ENCODE data around the gene ANKRD63.

ANKRD63 gene

DNA sequence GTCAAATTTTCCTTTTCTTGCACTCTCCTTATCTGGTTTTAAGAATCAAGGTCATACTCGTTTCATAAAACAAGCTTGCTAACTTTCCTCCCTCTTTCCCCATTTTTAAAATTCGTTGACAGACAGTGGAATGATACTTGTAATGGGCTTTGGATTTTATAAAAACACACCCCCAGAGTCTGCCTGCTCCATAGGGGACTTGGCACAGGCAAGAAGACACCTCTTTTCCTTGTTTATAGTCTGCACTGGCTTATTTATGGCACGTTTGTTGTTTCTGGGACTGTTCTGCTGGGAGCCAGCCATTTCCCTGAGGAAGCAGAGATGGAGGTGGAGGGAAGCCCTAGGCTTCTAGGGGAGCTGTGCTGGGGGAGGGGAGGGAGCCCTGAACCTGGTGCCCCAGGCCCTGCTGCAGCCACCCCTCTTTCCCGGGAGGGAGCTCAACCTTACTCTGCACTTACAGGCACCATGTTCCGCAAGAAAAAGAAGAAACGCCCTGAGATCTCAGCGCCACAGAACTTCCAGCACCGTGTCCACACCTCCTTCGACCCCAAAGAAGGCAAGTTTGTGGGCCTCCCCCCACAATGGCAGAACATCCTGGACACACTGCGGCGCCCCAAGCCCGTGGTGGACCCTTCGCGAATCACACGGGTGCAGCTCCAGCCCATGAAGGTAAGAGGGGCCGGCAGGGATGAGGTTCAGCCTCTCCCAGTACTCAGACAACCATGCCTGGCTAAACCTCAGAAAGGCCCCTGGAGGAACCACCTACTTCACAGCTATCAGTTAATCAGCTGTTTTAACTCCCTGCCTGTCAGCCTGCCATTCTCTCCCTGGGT lies 18.3 kb downstream of the ANKRD63 start:
- H3K27ac ChIP-seq, result no peak overlapping the region

DNA sequence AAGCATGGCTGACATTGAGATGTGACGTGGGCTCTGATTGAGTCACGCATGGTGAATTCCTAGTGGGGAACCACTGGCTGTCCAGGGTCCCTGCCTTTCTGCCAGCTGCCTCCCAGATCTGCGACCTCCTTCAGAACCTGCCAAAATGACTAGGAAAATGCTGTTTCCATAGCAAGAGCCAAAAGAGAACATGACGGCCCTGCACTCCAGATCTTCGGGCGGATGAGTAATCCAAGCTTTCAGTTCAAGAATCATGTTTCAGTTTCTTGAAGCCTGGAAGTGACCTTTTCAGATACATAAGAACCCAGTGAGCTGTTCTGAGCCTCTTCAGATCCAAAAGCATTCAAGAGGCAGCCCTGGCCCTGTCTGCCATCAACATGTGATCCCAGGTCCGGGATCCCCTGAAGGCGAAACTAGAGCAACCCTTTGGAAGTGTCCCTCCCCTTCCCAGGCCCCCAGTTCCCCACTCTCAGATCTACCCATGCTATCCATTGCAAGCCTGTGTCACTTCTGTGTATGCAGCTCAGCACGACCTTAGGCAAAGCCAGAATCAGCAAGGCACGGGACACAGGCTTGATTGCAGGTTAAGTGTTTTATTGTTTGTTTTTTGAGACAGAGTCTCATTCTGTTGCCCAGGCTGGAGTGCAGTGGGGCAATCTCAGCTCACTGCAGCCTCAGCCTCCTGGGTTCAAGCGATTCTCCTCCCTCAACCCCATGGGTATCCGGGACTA lies 19.7 kb downstream of the ANKRD63 start:
- TF ChIP-seq, protein P1, sequence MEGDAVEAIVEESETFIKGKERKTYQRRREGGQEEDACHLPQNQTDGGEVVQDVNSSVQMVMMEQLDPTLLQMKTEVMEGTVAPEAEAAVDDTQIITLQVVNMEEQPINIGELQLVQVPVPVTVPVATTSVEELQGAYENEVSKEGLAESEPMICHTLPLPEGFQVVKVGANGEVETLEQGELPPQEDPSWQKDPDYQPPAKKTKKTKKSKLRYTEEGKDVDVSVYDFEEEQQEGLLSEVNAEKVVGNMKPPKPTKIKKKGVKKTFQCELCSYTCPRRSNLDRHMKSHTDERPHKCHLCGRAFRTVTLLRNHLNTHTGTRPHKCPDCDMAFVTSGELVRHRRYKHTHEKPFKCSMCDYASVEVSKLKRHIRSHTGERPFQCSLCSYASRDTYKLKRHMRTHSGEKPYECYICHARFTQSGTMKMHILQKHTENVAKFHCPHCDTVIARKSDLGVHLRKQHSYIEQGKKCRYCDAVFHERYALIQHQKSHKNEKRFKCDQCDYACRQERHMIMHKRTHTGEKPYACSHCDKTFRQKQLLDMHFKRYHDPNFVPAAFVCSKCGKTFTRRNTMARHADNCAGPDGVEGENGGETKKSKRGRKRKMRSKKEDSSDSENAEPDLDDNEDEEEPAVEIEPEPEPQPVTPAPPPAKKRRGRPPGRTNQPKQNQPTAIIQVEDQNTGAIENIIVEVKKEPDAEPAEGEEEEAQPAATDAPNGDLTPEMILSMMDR (conservative IDR thresholded peaks at IDR 0.05), result no peak
- no peak overlapping the region for H3K27ac ChIP-seq

More for the DNA sequence above, 18.3 kb downstream of the ANKRD63 start:
- TF ChIP-seq, protein P1 (conservative IDR thresholded peaks at IDR 0.05), result no peak

DNA sequence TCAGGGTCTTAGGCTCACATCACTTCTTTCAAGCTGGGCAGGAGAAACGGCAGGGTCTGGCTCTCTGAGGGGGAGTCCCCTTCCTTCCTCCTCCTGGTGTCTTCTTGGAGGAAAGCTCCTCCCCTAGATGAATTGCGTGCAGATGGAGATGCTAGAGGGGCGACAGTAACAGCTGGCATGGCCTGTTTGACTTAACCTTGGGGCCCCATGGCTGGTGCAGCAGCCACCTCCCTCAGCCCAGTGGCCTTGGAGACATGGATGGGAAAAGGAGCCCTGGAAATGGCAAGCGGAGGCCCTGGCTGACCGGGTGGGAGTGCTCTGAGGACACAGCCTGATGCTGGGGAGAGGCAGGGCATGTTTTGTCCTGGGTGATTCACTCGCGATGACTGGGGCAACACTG lies 23.8 kb downstream of the ANKRD63 start:
- no peak overlapping the region for H3K27ac ChIP-seq
- TF ChIP-seq, protein P1 (conservative IDR thresholded peaks at IDR 0.05), result no peak

DNA sequence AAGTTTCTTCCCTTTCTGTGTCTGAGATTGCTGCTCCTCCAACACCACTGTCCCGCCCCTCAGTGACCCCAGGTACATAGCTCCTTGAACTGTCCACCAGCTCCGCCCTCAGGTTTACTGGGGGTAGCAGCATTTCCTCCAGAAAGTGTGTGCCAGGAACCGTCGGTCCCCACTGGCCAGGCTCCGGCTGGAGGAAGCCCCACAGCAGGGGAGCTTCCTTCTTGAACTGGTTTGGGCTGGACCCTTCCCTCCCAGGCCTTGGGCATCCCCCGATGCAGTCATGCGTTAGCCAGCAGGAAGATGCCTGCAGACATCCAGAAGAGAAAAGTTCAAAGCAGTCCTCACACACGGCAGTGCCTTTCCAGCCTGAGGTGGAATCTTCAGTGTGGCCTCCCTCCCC lies 24.3 kb downstream of the ANKRD63 start:
- no peak overlapping the region for H3K27ac ChIP-seq
- TF ChIP-seq, protein P1 (conservative IDR thresholded peaks at IDR 0.05), result no peak

DNA sequence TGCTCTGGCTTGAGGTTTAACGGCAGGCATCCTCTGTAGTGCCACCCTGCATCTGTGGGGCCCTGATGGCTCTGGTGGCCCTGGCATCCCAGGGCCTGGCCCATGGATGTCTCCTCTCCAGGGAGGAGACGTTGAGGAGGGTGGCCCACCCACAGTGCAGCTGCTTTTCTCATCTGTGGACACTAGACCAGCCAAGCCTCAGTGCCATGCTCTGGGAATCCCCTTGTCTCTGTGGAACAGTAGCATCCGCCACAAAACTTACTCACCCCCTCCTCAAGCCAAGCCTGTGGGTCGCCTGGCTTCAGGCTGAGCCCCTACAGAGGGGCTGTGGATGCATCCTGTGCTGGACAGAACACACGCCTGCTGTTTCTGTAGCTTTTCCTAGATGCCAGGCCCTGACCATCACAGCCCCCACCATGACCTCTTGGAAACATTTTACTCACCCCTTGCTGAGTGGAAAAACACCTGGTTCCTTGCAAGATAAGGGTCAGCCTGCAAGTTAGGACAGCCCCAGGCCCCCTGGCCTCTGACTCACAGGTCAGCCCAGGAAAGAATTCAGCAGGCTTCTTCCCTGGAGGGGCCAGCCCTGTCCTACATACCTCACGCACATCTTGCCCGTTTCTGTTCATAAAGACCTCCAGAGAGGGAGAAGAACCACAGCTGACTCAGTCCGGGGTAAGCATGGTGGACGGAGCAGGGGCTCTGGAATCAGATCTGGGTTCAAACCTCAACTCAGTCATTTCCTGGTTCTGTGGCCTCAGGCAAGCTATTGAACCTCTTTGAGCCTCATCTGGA lies 25.0 kb downstream of the ANKRD63 start:
- no peak overlapping the region for H3K27ac ChIP-seq
- TF ChIP-seq, protein P1 (conservative IDR thresholded peaks at IDR 0.05), result no peak

DNA sequence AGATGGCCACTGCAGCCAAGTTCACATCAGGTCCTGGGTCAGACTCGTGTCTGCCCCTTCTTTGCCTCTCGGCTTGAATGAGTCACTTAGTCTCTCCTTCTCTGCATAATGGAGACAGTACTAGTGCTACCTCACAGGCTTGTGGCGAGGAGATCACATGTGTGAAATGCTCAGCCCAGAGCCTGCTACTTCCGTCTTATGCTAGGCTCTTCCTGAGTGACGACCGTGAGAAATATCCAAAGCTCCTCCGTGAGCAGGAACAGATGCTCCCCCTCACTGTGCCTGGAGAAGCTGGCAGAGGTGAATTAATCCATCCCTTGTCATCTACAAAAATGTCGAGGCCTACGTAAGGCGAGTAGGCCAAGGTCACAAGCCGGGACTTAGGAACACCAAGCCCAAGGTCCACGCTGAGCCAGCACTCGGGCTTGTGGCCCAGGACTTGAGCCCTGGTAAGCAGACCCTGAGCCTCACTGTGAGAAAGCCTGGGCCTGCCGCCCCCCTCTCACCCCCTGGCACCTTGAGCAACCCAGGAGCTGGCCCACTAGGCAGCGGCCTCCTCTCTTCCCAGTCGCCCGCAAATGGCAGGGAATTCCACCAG lies 26.1 kb downstream of the ANKRD63 start:
- H3K27ac ChIP-seq, result no peak overlapping the region
- TF ChIP-seq, protein P1 (conservative IDR thresholded peaks at IDR 0.05), result no peak

Measured in VCaP (cell line).